ENCODE results near the gene TRIM38.

DNA sequence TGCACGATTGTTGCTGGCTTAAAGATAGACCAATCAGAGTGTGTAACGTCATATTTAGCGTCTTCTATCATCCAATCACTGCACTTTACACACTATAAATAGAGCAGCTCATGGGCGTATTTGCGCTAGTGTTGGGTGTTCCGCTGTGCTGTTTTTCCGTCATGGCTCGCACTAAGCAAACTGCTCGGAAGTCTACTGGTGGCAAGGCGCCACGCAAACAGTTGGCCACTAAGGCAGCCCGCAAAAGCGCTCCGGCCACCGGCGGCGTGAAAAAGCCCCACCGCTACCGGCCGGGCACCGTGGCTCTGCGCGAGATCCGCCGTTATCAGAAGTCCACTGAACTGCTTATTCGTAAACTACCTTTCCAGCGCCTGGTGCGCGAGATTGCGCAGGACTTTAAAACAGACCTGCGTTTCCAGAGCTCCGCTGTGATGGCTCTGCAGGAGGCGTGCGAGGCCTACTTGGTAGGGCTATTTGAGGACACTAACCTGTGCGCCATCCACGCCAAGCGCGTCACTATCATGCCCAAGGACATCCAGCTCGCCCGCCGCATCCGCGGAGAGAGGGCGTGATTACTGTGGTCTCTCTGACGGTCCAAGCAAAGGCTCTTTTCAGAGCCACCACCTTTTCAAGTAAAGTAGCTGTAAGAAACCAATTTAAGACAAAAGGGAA is 57.9 kb downstream of the TRIM38 start:
- peak; percentile 55; the same call in 1 of the 2 replicates for TF ChIP-seq ZFX (IDR thresholded peaks at IDR 0.05)
- TF ChIP-seq, protein P1, sequence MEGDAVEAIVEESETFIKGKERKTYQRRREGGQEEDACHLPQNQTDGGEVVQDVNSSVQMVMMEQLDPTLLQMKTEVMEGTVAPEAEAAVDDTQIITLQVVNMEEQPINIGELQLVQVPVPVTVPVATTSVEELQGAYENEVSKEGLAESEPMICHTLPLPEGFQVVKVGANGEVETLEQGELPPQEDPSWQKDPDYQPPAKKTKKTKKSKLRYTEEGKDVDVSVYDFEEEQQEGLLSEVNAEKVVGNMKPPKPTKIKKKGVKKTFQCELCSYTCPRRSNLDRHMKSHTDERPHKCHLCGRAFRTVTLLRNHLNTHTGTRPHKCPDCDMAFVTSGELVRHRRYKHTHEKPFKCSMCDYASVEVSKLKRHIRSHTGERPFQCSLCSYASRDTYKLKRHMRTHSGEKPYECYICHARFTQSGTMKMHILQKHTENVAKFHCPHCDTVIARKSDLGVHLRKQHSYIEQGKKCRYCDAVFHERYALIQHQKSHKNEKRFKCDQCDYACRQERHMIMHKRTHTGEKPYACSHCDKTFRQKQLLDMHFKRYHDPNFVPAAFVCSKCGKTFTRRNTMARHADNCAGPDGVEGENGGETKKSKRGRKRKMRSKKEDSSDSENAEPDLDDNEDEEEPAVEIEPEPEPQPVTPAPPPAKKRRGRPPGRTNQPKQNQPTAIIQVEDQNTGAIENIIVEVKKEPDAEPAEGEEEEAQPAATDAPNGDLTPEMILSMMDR (conservative IDR thresholded peaks at IDR 0.05): no peak

Measured in C4-2B (cell line).